B cell (primary cell): ENCODE results near the gene MYO1E. TPM values are rescaled to one million over a fixed set of nuclear protein-coding genes. Genes with fewer than 3 reads are reported as not detected.

Experiments used
- ATAC-seq: fragments of 200-7000 bp; cut with Tn5 transposase; one replicate; pipeline ENCODE4 v1.10.0; 2021; ENCODE audit warnings: low read depth, mild to moderate bottlenecking, moderate number of reproducible peaks, moderate library complexity
- CTCF ChIA-PET: fragments of 350-600 bp; sonication (Branson Sonifier 250); formaldehyde crosslinking; loops from one replicate; lab custom pipeline; 2021; ENCODE audit warnings: antibody characterized with exemption, inconsistent platforms; lab: Charles Lee
- POLR2A ChIA-PET: fragments of 350-600 bp; sonication (Branson Sonifier 250); formaldehyde crosslinking; loops from one replicate; lab custom pipeline; 2021; ENCODE audit warnings: antibody characterized with exemption; lab: Charles Lee
- DNase-seq: peaks from one replicate; pipeline ENCODE4 v3.0.0; 2013
- H2AFZ ChIP-seq: 2 replicates; pipeline ENCODE4 v1.6.1; 2012; ENCODE audit warnings: mild to moderate bottlenecking, low read depth, low read length; ENCODE audit not compliant: insufficient read depth, poor library complexity, severe bottlenecking
- H3K27ac ChIP-seq, 2 donors: 1 replicate in 1 of 2; 2 replicates in 1 of 2; pipeline ENCODE4 v1.5.1; 2012 to 2013; ENCODE audit warnings: low read length in 2 of 2, mild to moderate bottlenecking in 2 of 2, moderate library complexity in 1 of 2
- H3K27me3 ChIP-seq, 4 experiments: fragments of 200-600 bp in 1 of 4; sonication (generic) in 1 of 4; replicated peaks in 1 of 4; 1 replicate in 2 of 4; 2 replicates in 2 of 4; pipeline versions ENCODE4 v1.6.1 to v1.7.0; 2013 to 2016; ENCODE audit warnings: low read length in 3 of 4, mild to moderate bottlenecking in 2 of 4, mixed read lengths in 1 of 4, moderate library complexity in 1 of 4; ENCODE audit not compliant: insufficient read depth in 4 of 4, control insufficient read depth in 3 of 4; ENCODE audit errors: control extremely low read depth in 1 of 4
- H3K36me3 ChIP-seq, 2 experiments: replicated peaks in 1 of 2; 1 replicate in 1 of 2; 2 replicates in 1 of 2; pipeline versions ENCODE4 v1.6.1 to v1.7.1; 2013; ENCODE audit warnings: low read length in 1 of 2; ENCODE audit not compliant: insufficient read depth in 2 of 2, control insufficient read depth in 1 of 2; ENCODE audit errors: control extremely low read depth in 1 of 2, extremely low read depth in 1 of 2
- H3K4me1 ChIP-seq, 2 donors: fragments of 200-600 bp in 1 of 2; sonication (generic) in 1 of 2; 1 replicate in 1 of 2; 2 replicates in 1 of 2; pipeline versions ENCODE4 v1.5.1 to v1.6.1; 2013 to 2017; ENCODE audit warnings: low read length in 2 of 2; ENCODE audit not compliant: control insufficient read depth in 2 of 2, insufficient read depth in 2 of 2
- H3K4me2 ChIP-seq: replicated peaks from 2 replicates; pipeline ENCODE3; 2012; ENCODE audit warnings: mild to moderate bottlenecking, low read depth, low read length; ENCODE audit not compliant: poor library complexity, severe bottlenecking
- H3K4me3 ChIP-seq, 5 experiments: fragments of 200-600 bp in 1 of 5; sonication (generic) in 1 of 5; 1 replicate in 3 of 5; 2 replicates in 2 of 5; pipeline versions ENCODE4 v1.5.1 to v1.7.0; 2011 to 2016; ENCODE audit warnings: low read length in 4 of 5, mild to moderate bottlenecking in 4 of 5, low read depth in 2 of 5, control low read depth in 1 of 5, moderate library complexity in 1 of 5; ENCODE audit not compliant: insufficient read depth in 1 of 5; ENCODE audit errors: control extremely low read depth in 1 of 5, extremely low read depth in 1 of 5
- H3K79me2 ChIP-seq: fragments of 200-600 bp; sonication (generic); one replicate; pipeline ENCODE4 v1.6.0; 2016; ENCODE audit warnings: low read length; ENCODE audit not compliant: control insufficient read depth, insufficient read depth
- H3K9ac ChIP-seq: fragments of 200-600 bp; sonication (generic); 2 replicates; pipeline ENCODE4 v1.6.1; 2017; ENCODE audit warnings: mild to moderate bottlenecking, low read length, moderate library complexity
- H3K9me3 ChIP-seq, 3 donors: one replicate each; pipeline versions ENCODE4 v1.6.1 to v1.7.1; 2013; ENCODE audit warnings: low read length in 2 of 3; ENCODE audit not compliant: control insufficient read depth in 2 of 3, insufficient read depth in 1 of 3; ENCODE audit errors: control extremely low read depth in 1 of 3
- H4K20me1 ChIP-seq: 2 replicates; pipeline ENCODE4 v1.6.0; 2012; ENCODE audit warnings: mild to moderate bottlenecking, low read length; ENCODE audit not compliant: insufficient read depth, control insufficient read depth, poor library complexity, severe bottlenecking
- H3K27ac Mint-ChIP-seq: one replicate; pipeline ENCODE4 v1.8.0; 2021; ENCODE audit warnings: mixed read lengths
- H3K27me3 Mint-ChIP-seq: one replicate; pipeline ENCODE4 v1.8.0; 2021; ENCODE audit warnings: mixed read lengths
- H3K4me1 Mint-ChIP-seq: one replicate; pipeline ENCODE4 v1.8.0; 2021; ENCODE audit warnings: mixed read lengths
- H3K4me3 Mint-ChIP-seq: one replicate; pipeline ENCODE4 v1.8.0; 2021; ENCODE audit warnings: mixed read lengths
- H3K9me3 Mint-ChIP-seq: one replicate; pipeline ENCODE4 v1.8.0; 2022; ENCODE audit warnings: mixed read lengths; ENCODE audit not compliant: insufficient read depth
- EZH2 ChIP-seq: IDR thresholded peaks from 2 replicates; pipeline ENCODE4 v1.6.1; 2012; ENCODE audit warnings: borderline replicate concordance, low read depth, mild to moderate bottlenecking, moderate library complexity, low read length; ENCODE audit not compliant: insufficient read depth, poor library complexity, severe bottlenecking
- WGBS: methylation state at CpG from one replicate; pipeline ENCODE4 v1.1.5; 2013; ENCODE audit warnings: missing lambda C conversion rate; ENCODE audit not compliant: insufficient coverage; 5-methylcytosine and 5-hydroxymethylcytosine counted together
- intact Hi-C: fragments of 100-400 bp; cut with micrococcal nuclease; formaldehyde crosslinking; loops from one replicate; pipeline ENCODE4 v1.10.0; 2022
- polyA plus RNA-seq: library from polyadenylated mRNA; depleted of rRNA; stranded (reverse); fragments of >200 nt; gene quantifications from 2 replicates; pipeline ENCODE4 v1.2.3, GENCODE V29; 2012
- total RNA-seq, 2 donors: library from RNA; stranded (reverse); fragments of 120-200 nt in 1 of 2; gene quantifications; 1 replicate in 1 of 2; 2 replicates in 1 of 2; pipeline versions ENCODE4 v1.2.3 to v1.2.4, GENCODE V29; 2013 to 2022
- TF ChIP-seq, protein P1 (sequence below): fragments of 200-600 bp; IDR thresholded peaks from one replicate; pipeline ENCODE4 v1.8.0; 2022; ENCODE audit warnings: antibody characterized with exemption, mild to moderate bottlenecking

Gene MYO1E
- total and polyA plus RNA-seq, 2 donors (not counting 1 experiment from before 2014, with no cell fraction given) = 11.9 to 100.0 TPM

DNA sequence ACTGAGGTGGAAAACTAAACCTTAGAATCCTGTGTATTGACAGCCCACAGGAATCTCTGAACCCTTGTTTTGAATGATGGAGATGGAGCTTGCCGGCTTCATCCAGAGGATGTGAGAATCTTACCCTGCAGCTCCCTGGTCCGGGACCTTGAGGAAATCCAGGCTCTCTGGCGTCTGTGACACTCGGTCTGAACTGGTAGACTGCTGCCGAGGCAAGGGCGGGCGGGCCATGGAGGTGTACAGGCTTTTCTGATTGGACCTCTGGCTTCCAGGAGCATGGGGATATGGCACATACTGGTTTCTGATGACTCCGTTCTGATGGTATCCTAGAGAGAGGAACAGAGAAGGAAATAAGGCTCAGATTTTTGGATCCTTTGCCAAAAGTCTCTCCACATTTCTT is 219.2 kb downstream of the MYO1E start:
- no peaks in the 10 kb centered on the region for H4K20me1 ChIP-seq
- no peak for DNase-seq
- H3K4me1 Mint-ChIP-seq = no peaks in the 10 kb centered on the region
- no peak overlapping the region for H2AFZ ChIP-seq
- no peaks in the 10 kb centered on the region for H3K27me3 Mint-ChIP-seq
- POLR2A ChIA-PET = no interaction called here
- no peak for ATAC-seq
- 95% methylated on average over 7 of the region's 8 CpGs for WGBS
- no peaks in the 10 kb centered on the region for H3K9me3 Mint-ChIP-seq
- no peaks in the 10 kb centered on the region for H3K4me1 ChIP-seq
- H3K36me3 ChIP-seq = peaks cover 2 to 59% of the 10 kb centered on the region in 2 experiments
- no peak overlapping the region for H3K27ac Mint-ChIP-seq
- CTCF ChIA-PET = interaction anchor here (1.0 to 1.7 kb wide), 3 partner anchors 22 to 375 kb away, joined by 3 to 4 read pairs (median 3); no protein-coding TSS in a partner anchor
- H3K9ac ChIP-seq = no peak overlapping the region
- no peak overlapping the region for H3K27ac ChIP-seq
- H3K9me3 ChIP-seq = no peaks in the 10 kb centered on the region
- TF ChIP-seq, protein P1, sequence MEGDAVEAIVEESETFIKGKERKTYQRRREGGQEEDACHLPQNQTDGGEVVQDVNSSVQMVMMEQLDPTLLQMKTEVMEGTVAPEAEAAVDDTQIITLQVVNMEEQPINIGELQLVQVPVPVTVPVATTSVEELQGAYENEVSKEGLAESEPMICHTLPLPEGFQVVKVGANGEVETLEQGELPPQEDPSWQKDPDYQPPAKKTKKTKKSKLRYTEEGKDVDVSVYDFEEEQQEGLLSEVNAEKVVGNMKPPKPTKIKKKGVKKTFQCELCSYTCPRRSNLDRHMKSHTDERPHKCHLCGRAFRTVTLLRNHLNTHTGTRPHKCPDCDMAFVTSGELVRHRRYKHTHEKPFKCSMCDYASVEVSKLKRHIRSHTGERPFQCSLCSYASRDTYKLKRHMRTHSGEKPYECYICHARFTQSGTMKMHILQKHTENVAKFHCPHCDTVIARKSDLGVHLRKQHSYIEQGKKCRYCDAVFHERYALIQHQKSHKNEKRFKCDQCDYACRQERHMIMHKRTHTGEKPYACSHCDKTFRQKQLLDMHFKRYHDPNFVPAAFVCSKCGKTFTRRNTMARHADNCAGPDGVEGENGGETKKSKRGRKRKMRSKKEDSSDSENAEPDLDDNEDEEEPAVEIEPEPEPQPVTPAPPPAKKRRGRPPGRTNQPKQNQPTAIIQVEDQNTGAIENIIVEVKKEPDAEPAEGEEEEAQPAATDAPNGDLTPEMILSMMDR = no peak
- TF ChIP-seq EZH2 = no peak
- H3K79me2 ChIP-seq = no peaks in the 10 kb centered on the region
- intact Hi-C loops = no loop called here
- H3K4me2 ChIP-seq = no peak overlapping the region
- no peak overlapping the region for H3K4me3 Mint-ChIP-seq
- no peak overlapping the region for H3K4me3 ChIP-seq
- H3K27me3 ChIP-seq = no peaks in the 10 kb centered on the region

DNA sequence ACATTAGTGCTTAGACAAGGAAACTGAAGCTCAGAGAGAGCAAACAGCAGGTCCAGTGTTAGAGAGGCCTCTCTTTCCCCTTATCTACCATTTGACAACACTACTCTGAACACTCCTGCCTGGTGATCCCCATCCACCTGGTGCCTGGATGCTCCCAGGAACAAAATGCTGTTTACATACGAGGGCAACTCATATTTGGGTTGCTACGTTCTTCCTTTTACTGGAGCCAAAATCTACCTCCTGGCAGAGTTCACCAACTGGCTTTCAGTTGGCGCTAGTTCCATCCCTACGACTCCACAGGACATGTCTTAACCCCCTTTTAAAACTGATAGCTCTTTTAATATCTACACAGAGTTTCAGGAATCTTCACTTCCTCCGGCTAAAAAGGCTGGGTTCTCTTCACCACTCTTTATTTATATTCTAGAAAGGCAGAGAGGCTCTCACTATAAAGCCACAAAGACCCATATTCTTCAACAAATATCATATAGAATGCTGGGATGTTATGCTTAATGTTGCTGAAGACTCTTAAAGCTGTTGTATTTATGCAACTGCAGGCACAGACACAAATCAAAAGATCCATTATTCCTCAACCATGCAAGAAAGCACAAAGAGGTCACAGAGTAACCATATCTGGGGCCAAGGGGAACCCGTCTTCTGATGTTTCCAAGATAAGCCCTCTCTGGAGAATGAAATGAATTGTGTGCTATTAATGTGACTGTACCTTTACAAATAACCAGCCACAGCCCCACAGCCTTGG is 219.8 kb downstream of the MYO1E start:
- no peak overlapping the region for H3K9ac ChIP-seq
- H4K20me1 ChIP-seq = no peaks in the 10 kb centered on the region
- Mint-ChIP-seq H3K4me1 (no peaks in the 10 kb centered on the region), H3K4me3 (no peak overlapping the region), H3K27me3 (no peaks in the 10 kb centered on the region), H3K9me3 (no peaks in the 10 kb centered on the region), H3K27ac (no peak overlapping the region)
- ChIA-PET CTCF (interaction anchor here (1.7 kb wide), 1 partner anchor 376 kb away, joined by 4 read pairs; no protein-coding TSS in a partner anchor), POLR2A (no interaction called here)
- H3K27me3 ChIP-seq = no peaks in the 10 kb centered on the region
- H3K4me1 ChIP-seq = no peaks in the 10 kb centered on the region
- no peak overlapping the region for H2AFZ ChIP-seq
- no peak for ATAC-seq
- TF ChIP-seq, protein P1 = no peak
- no peak for TF ChIP-seq EZH2
- H3K4me2 ChIP-seq = no peak overlapping the region
- H3K27ac ChIP-seq = no peak overlapping the region
- intact Hi-C loops = no loop called here
- no peaks in the 10 kb centered on the region for H3K9me3 ChIP-seq
- no peak for DNase-seq
- no peak overlapping the region for H3K4me3 ChIP-seq
- WGBS = 99% methylated on average over 4 of the region's 6 CpGs
- peaks cover 2 to 56% of the 10 kb centered on the region in 2 experiments for H3K36me3 ChIP-seq
- H3K79me2 ChIP-seq = no peaks in the 10 kb centered on the region
